H9 (cell line): Measurements from ENCODE around the gene PREB. TPM values are rescaled to one million over a fixed set of nuclear protein-coding genes. Genes with fewer than 3 reads are reported as not detected.

Experiments used
- DNase-seq: peaks from one replicate; pipeline ENCODE4 v3.0.0-alpha.2; 2017
- H2AFZ ChIP-seq: one replicate; pipeline ENCODE4 v1.6.1; 2013; ENCODE audit warnings: mild to moderate bottlenecking, low read length, control low read depth, moderate library complexity
- H2AK5ac ChIP-seq: 2 replicates; pipeline ENCODE4 v1.6.1; 2013; ENCODE audit warnings: low read length, control low read depth, mixed read lengths; ENCODE audit not compliant: insufficient read length
- H2BK120ac ChIP-seq: one replicate; pipeline ENCODE4 v1.6.1; 2013; ENCODE audit warnings: low read depth, mild to moderate bottlenecking, low read length, control low read depth, inconsistent platforms; ENCODE audit not compliant: poor library complexity, severe bottlenecking
- H2BK12ac ChIP-seq: 2 replicates; pipeline ENCODE4 v1.6.1; 2013; ENCODE audit warnings: low read length, control low read depth, mixed read lengths, low read depth; ENCODE audit not compliant: insufficient read length
- H2BK15ac ChIP-seq: 2 replicates; pipeline ENCODE4 v1.6.1; 2013; ENCODE audit warnings: low read depth, low read length, control low read depth
- H2BK20ac ChIP-seq: one replicate; pipeline ENCODE4 v1.6.1; 2013; ENCODE audit warnings: low read depth, mild to moderate bottlenecking, low read length, control low read depth, inconsistent platforms; ENCODE audit not compliant: poor library complexity, severe bottlenecking
- H2BK5ac ChIP-seq: 2 replicates; pipeline ENCODE4 v1.6.1; 2013; ENCODE audit warnings: low read length, control low read depth, mixed read lengths; ENCODE audit not compliant: insufficient read length
- H3K14ac ChIP-seq: 2 replicates; pipeline ENCODE4 v1.6.1; 2013; ENCODE audit warnings: low read length, control low read depth; ENCODE audit not compliant: insufficient read depth
- H3K18ac ChIP-seq: 2 replicates; pipeline ENCODE4 v1.6.1; 2013; ENCODE audit warnings: low read depth, mild to moderate bottlenecking, mixed read lengths, low read length, control low read depth; ENCODE audit not compliant: insufficient read length
- H3K23ac ChIP-seq: 2 replicates; pipeline ENCODE4 v1.6.1; 2013; ENCODE audit warnings: low read length, control low read depth, mixed read lengths, low read depth; ENCODE audit not compliant: insufficient read length
- H3K23me2 ChIP-seq: 2 replicates; pipeline ENCODE4 v1.6.1; 2013; ENCODE audit warnings: low read depth, mild to moderate bottlenecking, mixed read lengths, low read length, control low read depth; ENCODE audit not compliant: insufficient read length, poor library complexity, severe bottlenecking
- H3K27ac ChIP-seq: 2 replicates; pipeline ENCODE4 v1.5.1; 2013; ENCODE audit warnings: low read length, control low read depth, mixed read lengths, low read depth; ENCODE audit not compliant: insufficient read length
- H3K27me3 ChIP-seq: 2 replicates; pipeline ENCODE4 v1.6.1; 2013; ENCODE audit warnings: low read length, control low read depth, inconsistent platforms; ENCODE audit not compliant: insufficient read depth
- H3K4ac ChIP-seq: 2 replicates; pipeline ENCODE4 v1.6.1; 2013; ENCODE audit warnings: low read depth, mild to moderate bottlenecking, control low read depth, inconsistent platforms, low read length, moderate library complexity
- H3K4me1 ChIP-seq: 2 replicates; pipeline ENCODE4 v1.6.1; 2013; ENCODE audit warnings: low read length, control low read depth, inconsistent platforms; ENCODE audit not compliant: insufficient read depth
- H3K4me2 ChIP-seq: 2 replicates; pipeline ENCODE4 v1.6.1; 2013; ENCODE audit warnings: low read length, control low read depth, mixed read lengths; ENCODE audit not compliant: insufficient read length, insufficient read depth
- H3K56ac ChIP-seq: 2 replicates; pipeline ENCODE4 v1.6.1; 2013; ENCODE audit warnings: low read depth, mild to moderate bottlenecking, mixed read lengths, low read length, control low read depth; ENCODE audit not compliant: insufficient read length
- H3K79me1 ChIP-seq: 2 replicates; pipeline ENCODE4 v1.6.1; 2013; ENCODE audit warnings: low read depth, mild to moderate bottlenecking, moderate library complexity, low read length, control low read depth, inconsistent platforms; ENCODE audit not compliant: insufficient read depth, poor library complexity, severe bottlenecking
- H3K79me2 ChIP-seq: 2 replicates; pipeline ENCODE4 v1.6.1; 2013; ENCODE audit warnings: low read length, control low read depth, inconsistent platforms; ENCODE audit not compliant: insufficient read depth
- H3K9ac ChIP-seq: 2 replicates; pipeline ENCODE4 v1.6.1; 2013; ENCODE audit warnings: low read length, control low read depth, mixed read lengths; ENCODE audit not compliant: insufficient read length; ENCODE audit errors: extremely low read depth
- H3K9me3 ChIP-seq: one replicate; pipeline ENCODE4 v1.6.1; 2013; ENCODE audit warnings: low read depth, low read length, inconsistent platforms; ENCODE audit not compliant: control insufficient read depth
- H3T11ph ChIP-seq: one replicate; pipeline ENCODE4 v1.6.1; 2013; ENCODE audit warnings: mild to moderate bottlenecking, low read length, control low read depth, inconsistent platforms
- H4K20me1 ChIP-seq: one replicate; pipeline ENCODE4 v1.6.1; 2013; ENCODE audit not compliant: control insufficient read depth, insufficient read length, insufficient read depth
- H4K5ac ChIP-seq: 2 replicates; pipeline ENCODE4 v1.6.1; 2013; ENCODE audit warnings: low read depth, mild to moderate bottlenecking, mixed read lengths, low read length, control low read depth; ENCODE audit not compliant: insufficient read length
- H4K8ac ChIP-seq: replicated peaks from 2 replicates; pipeline ENCODE4 v1.6.1; 2013; ENCODE audit warnings: low read length, control low read depth, mixed read lengths, low read depth; ENCODE audit not compliant: insufficient read length
- H4K91ac ChIP-seq: 2 replicates; pipeline ENCODE4 v1.6.1; 2013; ENCODE audit warnings: low read depth, mild to moderate bottlenecking, moderate library complexity, mixed read lengths, low read length, control low read depth; ENCODE audit not compliant: insufficient read length
- H3K27ac Mint-ChIP-seq, 3 experiments: 2 replicates in 2 of 3; 3 replicates in 1 of 3; pipeline ENCODE4 v1.8.0; 2020 to 2021; ENCODE audit warnings: mixed read lengths in 3 of 3, mild to moderate bottlenecking in 1 of 3, moderate library complexity in 1 of 3
- H3K27me3 Mint-ChIP-seq: 2 replicates; pipeline ENCODE4 v1.8.0; 2021; ENCODE audit warnings: low read depth, mild to moderate bottlenecking, moderate library complexity, mixed read lengths
- H3K36me3 Mint-ChIP-seq, 3 experiments: 2 replicates in 2 of 3; 3 replicates in 1 of 3; pipeline ENCODE4 v1.8.0; 2020 to 2021; ENCODE audit warnings: low read depth in 3 of 3, mixed read lengths in 3 of 3; ENCODE audit not compliant: insufficient read depth in 1 of 3
- H3K4me1 Mint-ChIP-seq, 2 experiments: 2 replicates each; pipeline ENCODE4 v1.8.0; 2020; ENCODE audit warnings: mixed read lengths in 2 of 2
- H3K4me3 Mint-ChIP-seq, 2 experiments: 2 replicates in 1 of 2; 3 replicates in 1 of 2; pipeline ENCODE4 v1.8.0; 2020 to 2021; ENCODE audit warnings: mild to moderate bottlenecking in 2 of 2, mixed read lengths in 2 of 2, moderate library complexity in 1 of 2
- H3K9me3 Mint-ChIP-seq, 2 experiments: 2 replicates in 1 of 2; 3 replicates in 1 of 2; pipeline ENCODE4 v1.8.0; 2020; ENCODE audit warnings: mild to moderate bottlenecking in 2 of 2, mixed read lengths in 2 of 2, moderate library complexity in 1 of 2
- CTCF ChIP-seq: fragments of 200-600 bp; sonication (generic); conservative IDR thresholded peaks from 3 replicates; pipeline ENCODE4 v1.8.0; 2021; ENCODE audit warnings: antibody characterized with exemption, mild to moderate bottlenecking
- WGBS: extraction: QIAGEN DNeasy Blood & Tissue Kit; methylation state at CpG from one replicate; pipeline ENCODE4 v1.1.7; 2013; ENCODE audit warnings: missing lambda C conversion rate, low lambda C conversion rate, mixed read lengths; ENCODE audit not compliant: insufficient read length; ENCODE audit errors: extremely low coverage; 5-methylcytosine and 5-hydroxymethylcytosine counted together
- total RNA-seq: library from RNA; stranded (reverse); gene quantifications from 2 replicates; pipeline ENCODE4 v1.2.1, GENCODE V29; 2021

The PREB gene
- total RNA-seq, 1 experiment from 2014 or later, result 43.6 TPM

DNA sequence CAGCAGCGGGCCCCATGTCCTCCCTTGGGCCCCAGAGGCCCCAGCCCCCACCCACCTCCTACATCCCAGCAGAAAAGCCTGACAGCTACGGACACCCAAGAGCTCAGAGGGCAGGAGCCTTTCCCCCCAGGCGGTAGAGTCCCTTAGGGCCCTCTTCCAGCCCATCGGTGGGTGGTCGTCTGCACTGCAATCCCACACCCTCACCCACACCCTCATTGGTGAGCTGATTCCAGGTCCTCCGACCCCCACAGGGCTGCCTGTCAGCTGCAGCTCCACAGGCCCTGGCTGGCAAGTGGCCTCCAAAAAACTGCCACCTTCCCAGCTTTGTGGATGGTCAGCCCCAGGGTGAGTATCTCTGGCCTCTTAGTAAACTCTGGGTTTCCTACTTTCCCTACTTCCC is 24.8 kb upstream of the PREB start:
- no peak overlapping the region for H3K23ac ChIP-seq
- H3K9me3 ChIP-seq, result no peaks in the 10 kb centered on the region
- no peak overlapping the region for H2BK20ac ChIP-seq
- no peak overlapping the region for H3K27ac Mint-ChIP-seq
- H3K79me2 ChIP-seq, result no peaks in the 10 kb centered on the region
- no peak overlapping the region for H3K27ac ChIP-seq
- H3K27me3 Mint-ChIP-seq, result peaks cover 3% of the 10 kb centered on the region
- no peak overlapping the region for H2BK12ac ChIP-seq
- no peak overlapping the region for H3K4me3 Mint-ChIP-seq
- no peaks in the 10 kb centered on the region for H3K4me1 ChIP-seq
- no peak overlapping the region for H2AK5ac ChIP-seq
- H3K4me1 Mint-ChIP-seq, result peaks cover 4 to 15% of the 10 kb centered on the region in 2 experiments
- DNase-seq, result no peak
- WGBS, result no CpG with 5 or more reads among the region's 6 CpGs
- H4K20me1 ChIP-seq, result no peaks in the 10 kb centered on the region
- no peak overlapping the region for H3K18ac ChIP-seq
- H3K14ac ChIP-seq, result no peak overlapping the region
- H3K36me3 Mint-ChIP-seq, result no peaks in the 10 kb centered on the region
- 0 out of 5 replicates have a peak, but pooled peaks cover 2 to 3% of the 10 kb centered on the region in 2 experiments for H3K9me3 Mint-ChIP-seq
- H4K91ac ChIP-seq, result no peak overlapping the region
- H3K9ac ChIP-seq, result no peak overlapping the region
- H2BK5ac ChIP-seq, result no peak overlapping the region
- H3K4me2 ChIP-seq, result no peak overlapping the region
- no peaks in the 10 kb centered on the region for H3K23me2 ChIP-seq
- H2BK120ac ChIP-seq, result no peak overlapping the region
- no peak overlapping the region for H2AFZ ChIP-seq
- H3K79me1 ChIP-seq, result no peaks in the 10 kb centered on the region
- no peak overlapping the region for H3K56ac ChIP-seq
- H3K4ac ChIP-seq, result no peak overlapping the region
- H4K8ac ChIP-seq, result no peak overlapping the region
- no peak overlapping the region for H2BK15ac ChIP-seq
- TF ChIP-seq CTCF, result no peak
- H3K27me3 ChIP-seq, result no peaks in the 10 kb centered on the region
- H4K5ac ChIP-seq, result no peak overlapping the region
- H3T11ph ChIP-seq, result no peak overlapping the region
